ENCODE measurements around the gene NAA16.
A peak's percentile ranks its signal among the peaks of the same experiment; 100 is the strongest.

Gene NAA16

DNA sequence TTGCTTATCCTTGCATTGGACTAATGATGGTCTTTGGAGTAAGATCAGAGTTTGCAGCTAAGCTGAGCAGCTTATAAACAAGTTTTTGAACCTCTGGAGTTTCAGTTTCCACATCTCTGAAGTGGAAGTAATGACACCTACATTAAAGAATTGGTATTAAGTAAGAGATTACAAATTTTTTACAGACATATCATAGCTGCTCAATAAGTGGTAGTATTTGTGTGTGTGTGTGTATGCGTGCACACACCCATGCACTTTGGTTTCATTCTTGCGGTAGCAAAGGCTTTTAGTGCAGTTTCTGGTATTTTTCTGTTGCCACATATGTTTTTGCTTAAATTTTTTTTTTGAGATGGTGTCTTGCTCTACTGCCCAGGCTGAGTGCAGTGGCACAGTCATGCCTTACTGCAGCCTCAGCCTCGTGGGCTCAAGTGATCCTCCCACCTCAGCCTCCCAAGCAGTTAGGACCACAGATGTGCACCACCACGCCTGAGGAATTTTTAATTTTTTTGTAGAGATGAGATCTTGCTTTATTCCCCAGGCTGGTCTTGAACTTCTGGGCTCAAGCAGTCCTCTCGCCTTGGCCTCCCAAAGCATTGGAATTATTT, 4.5 kb downstream of the NAA16 start:
- no peak overlapping the region for H3K27ac Mint-ChIP-seq
- peaks cover 33% of the 10 kb centered on the region for H3K4me1 Mint-ChIP-seq
- H3K4me3 Mint-ChIP-seq: no peak overlapping the region
- no peak for DNase-seq
- peaks cover 3% of the 10 kb centered on the region for H3K9me3 Mint-ChIP-seq
- H3K27me3 Mint-ChIP-seq (ENCODE audit: low read depth, poor library complexity): no peaks in the 10 kb centered on the region
- TF ChIP-seq, protein P1, sequence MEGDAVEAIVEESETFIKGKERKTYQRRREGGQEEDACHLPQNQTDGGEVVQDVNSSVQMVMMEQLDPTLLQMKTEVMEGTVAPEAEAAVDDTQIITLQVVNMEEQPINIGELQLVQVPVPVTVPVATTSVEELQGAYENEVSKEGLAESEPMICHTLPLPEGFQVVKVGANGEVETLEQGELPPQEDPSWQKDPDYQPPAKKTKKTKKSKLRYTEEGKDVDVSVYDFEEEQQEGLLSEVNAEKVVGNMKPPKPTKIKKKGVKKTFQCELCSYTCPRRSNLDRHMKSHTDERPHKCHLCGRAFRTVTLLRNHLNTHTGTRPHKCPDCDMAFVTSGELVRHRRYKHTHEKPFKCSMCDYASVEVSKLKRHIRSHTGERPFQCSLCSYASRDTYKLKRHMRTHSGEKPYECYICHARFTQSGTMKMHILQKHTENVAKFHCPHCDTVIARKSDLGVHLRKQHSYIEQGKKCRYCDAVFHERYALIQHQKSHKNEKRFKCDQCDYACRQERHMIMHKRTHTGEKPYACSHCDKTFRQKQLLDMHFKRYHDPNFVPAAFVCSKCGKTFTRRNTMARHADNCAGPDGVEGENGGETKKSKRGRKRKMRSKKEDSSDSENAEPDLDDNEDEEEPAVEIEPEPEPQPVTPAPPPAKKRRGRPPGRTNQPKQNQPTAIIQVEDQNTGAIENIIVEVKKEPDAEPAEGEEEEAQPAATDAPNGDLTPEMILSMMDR (IDR thresholded peaks at IDR 0.05): no peak
- peaks cover 47% of the 10 kb centered on the region for H3K36me3 Mint-ChIP-seq (ENCODE audit: low read depth)

DNA sequence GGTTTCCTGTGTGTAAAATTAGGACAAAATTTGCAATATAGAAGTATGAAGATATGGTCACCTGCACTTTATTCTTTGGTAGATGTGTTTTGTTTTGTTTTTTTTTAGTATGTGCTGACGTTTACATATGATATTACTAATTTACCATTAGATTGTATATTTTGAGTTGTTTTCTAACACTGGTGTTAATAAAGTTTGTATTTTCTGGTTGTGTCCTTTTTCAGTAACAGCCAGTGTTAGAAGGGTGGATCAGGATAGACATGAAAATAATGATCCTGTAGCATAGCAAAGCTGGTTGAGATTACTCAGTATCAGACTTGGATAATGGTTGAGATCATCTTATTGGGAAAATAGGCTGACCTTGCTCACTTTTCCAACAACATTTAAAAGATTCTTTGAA, 6.2 kb downstream of the NAA16 start:
- TF ChIP-seq, protein P1 (IDR thresholded peaks at IDR 0.05): no peak
- Mint-ChIP-seq H3K27ac (peak overlapping the region; percentile 48), H3K9me3 (peaks cover 3% of the 10 kb centered on the region), H3K4me3 (no peak overlapping the region), H3K27me3 (ENCODE audit: low read depth, poor library complexity) (no peaks in the 10 kb centered on the region), H3K4me1 (peaks cover 29% of the 10 kb centered on the region), H3K36me3 (ENCODE audit: low read depth) (peaks cover 61% of the 10 kb centered on the region)
- DNase-seq: no peak

DNA sequence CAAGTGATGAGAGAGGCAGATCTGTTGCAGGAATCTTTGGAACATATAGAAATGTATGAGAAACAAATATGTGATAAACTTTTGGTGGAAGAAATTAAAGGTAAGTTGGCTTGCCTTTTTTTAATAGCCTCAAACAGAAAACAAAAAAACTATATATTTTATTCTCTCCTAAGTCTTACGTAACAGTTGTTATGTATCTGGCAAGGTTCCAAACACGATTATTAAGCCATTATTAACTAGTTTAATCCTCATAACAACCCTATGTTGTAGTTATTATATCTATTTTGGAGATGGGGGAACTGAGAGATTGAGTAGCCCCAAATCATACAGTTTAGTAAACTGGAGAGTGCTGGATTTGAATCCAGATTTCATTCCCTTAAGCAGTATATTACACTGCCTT, 14.7 kb downstream of the NAA16 start:
- H3K4me3 Mint-ChIP-seq: no peak overlapping the region
- H3K27me3 Mint-ChIP-seq (ENCODE audit: low read depth, poor library complexity): no peaks in the 10 kb centered on the region
- DNase-seq: no peak
- no peaks in the 10 kb centered on the region for H3K9me3 Mint-ChIP-seq
- peaks cover 61% of the 10 kb centered on the region for H3K36me3 Mint-ChIP-seq (ENCODE audit: low read depth)
- peaks cover 11% of the 10 kb centered on the region for H3K4me1 Mint-ChIP-seq
- H3K27ac Mint-ChIP-seq: no peak overlapping the region
- TF ChIP-seq, protein P1 (IDR thresholded peaks at IDR 0.05): no peak

DNA sequence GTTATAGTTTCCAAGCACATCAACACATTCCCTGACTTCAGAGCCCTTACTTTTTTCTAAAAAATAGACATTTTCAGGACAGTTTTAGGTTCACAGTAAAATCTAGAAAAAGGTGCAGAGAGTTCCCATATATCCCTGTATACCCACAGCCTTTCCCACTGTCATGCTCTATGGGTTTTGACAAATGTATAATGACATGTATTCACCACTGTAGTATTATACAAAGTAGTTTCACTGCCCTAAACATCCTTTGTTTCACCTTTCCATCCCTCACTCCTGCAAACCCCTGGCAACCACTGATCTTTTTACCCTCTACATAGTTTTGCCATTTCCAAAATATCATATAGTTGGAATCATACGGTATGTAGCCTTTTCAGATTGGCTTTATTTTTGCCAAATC, 15.6 kb downstream of the NAA16 start:
- TF ChIP-seq, protein P1 (IDR thresholded peaks at IDR 0.05): no peak
- H3K27me3 Mint-ChIP-seq (ENCODE audit: low read depth, poor library complexity): no peaks in the 10 kb centered on the region
- no peak overlapping the region for H3K4me3 Mint-ChIP-seq
- H3K36me3 Mint-ChIP-seq (ENCODE audit: low read depth): peaks cover 55% of the 10 kb centered on the region
- DNase-seq: no peak
- peak overlapping the region; percentile 78 for H3K27ac Mint-ChIP-seq
- H3K4me1 Mint-ChIP-seq: peaks cover 11% of the 10 kb centered on the region
- H3K9me3 Mint-ChIP-seq: no peaks in the 10 kb centered on the region

DNA sequence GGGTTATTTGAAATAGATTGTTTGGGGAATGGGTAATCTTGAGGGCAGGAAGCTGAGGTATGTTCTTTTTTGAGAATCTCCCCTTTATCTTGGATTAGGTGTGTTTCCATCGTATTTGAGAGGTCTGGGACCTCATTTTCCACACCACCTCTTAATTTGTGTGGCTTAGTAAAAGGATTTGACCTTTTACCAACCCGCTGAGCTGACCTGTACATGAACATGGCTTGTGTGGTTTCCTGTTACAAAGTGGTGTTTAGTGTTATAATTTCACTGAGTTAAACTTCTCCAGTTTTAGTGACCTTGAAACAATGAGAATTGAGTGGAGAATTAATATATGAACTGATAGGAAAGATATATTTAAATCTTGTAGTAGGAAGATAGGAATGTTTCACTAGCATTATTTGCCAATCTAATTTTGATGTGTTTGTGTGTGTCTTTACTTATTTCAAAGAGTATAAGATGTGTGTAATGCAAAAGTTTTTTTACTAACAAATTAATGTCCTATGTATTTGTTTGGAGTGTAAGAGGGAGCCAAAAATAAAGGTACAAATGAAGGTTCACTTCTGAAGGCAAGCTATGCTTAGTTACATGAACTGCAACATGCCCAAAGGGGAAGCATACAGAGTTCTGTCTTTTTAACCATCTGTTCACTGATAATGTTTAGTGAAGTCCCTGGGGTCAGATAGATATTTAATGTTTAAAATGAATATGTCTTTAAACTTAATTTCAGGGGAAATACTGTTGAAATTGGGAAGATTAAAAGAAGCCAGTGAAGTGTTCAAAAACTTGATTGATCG, 17.1 kb downstream of the NAA16 start:
- TF ChIP-seq, protein P1 (IDR thresholded peaks at IDR 0.05): no peak
- H3K36me3 Mint-ChIP-seq (ENCODE audit: low read depth): peaks cover 43% of the 10 kb centered on the region
- no peaks in the 10 kb centered on the region for H3K9me3 Mint-ChIP-seq
- no peak overlapping the region for H3K4me3 Mint-ChIP-seq
- H3K4me1 Mint-ChIP-seq: peaks cover 11% of the 10 kb centered on the region
- no peak for DNase-seq
- H3K27ac Mint-ChIP-seq: peak overlapping the region; percentile 81
- no peaks in the 10 kb centered on the region for H3K27me3 Mint-ChIP-seq (ENCODE audit: low read depth, poor library complexity)
